ENCODE measurements around the gene PALLD.
A peak's percentile ranks its signal among the peaks of the same experiment; 100 is the strongest.

The PALLD gene

GRCh38 chr4:168793542-168793941, 296.7 kb downstream of the PALLD start:
- no peaks in the 10 kb centered on the region for H3K36me3 ChIP-seq (ENCODE audit: control insufficient read depth in 2 of 2, insufficient read depth in 1 of 2, low read length in 2 of 2)
- H3K27ac ChIP-seq (ENCODE audit: extremely low read depth, low read depth, low read length) = no peak overlapping the region
- H3K9me3 ChIP-seq (ENCODE audit: control insufficient read depth, insufficient read depth, low read depth, low read length) = no peaks in the 10 kb centered on the region
- TF ChIP-seq PRDM1 (tag by site-specific recombination; IDR thresholded peaks at IDR 0.05) (no peak), ZNF2 (tag by site-specific recombination; IDR thresholded peaks at IDR 0.05) (no peak), ZNF214 (tag by site-specific recombination; IDR thresholded peaks at IDR 0.05; ENCODE audit: borderline replicate concordance) (no peak), ZNF658 (tag by site-specific recombination; IDR thresholded peaks at IDR 0.05) (no peak), ZNF555 (tag by site-specific recombination; conservative IDR thresholded peaks at IDR 0.05) (no peak), ZNF585B (tag by site-specific recombination; IDR thresholded peaks at IDR 0.05) (no peak), SCRT2 (tag by site-specific recombination; IDR thresholded peaks at IDR 0.05) (no peak), ZNF184 (tag by site-specific recombination; IDR thresholded peaks at IDR 0.05) (no peak), HIC1 (tag by site-specific recombination; IDR thresholded peaks at IDR 0.05) (no peak), ZNF548 (tag by site-specific recombination; IDR thresholded peaks at IDR 0.05) (no peak), ZNF169 (tag by site-specific recombination; IDR thresholded peaks at IDR 0.05) (no peak), ZEB2 (tag by site-specific recombination; IDR thresholded peaks at IDR 0.05) (no peak)
- ChIA-PET CTCF (no interaction called here), POLR2A (no interaction called here)
- no peaks in the 10 kb centered on the region; the same call in 1 of the 2 replicates for H3K4me1 ChIP-seq (ENCODE audit: control insufficient read depth, insufficient read depth, low read length)
- no peak overlapping the region for H3K4me3 ChIP-seq (ENCODE audit: low read depth, low read length)

GRCh38 chr4:168794092-168794707, 297.3 kb downstream of the PALLD start:
- no peak overlapping the region for H3K4me3 ChIP-seq (ENCODE audit: low read depth, low read length)
- no peaks in the 10 kb centered on the region for H3K9me3 ChIP-seq (ENCODE audit: control insufficient read depth, insufficient read depth, low read depth, low read length)
- ChIA-PET CTCF (no interaction called here), POLR2A (no interaction called here)
- H3K27ac ChIP-seq (ENCODE audit: extremely low read depth, low read depth, low read length) = no peak overlapping the region
- H3K36me3 ChIP-seq (ENCODE audit: control insufficient read depth in 2 of 2, insufficient read depth in 1 of 2, low read length in 2 of 2) = no peaks in the 10 kb centered on the region
- TF ChIP-seq ZSCAN4 (tag by site-specific recombination; IDR thresholded peaks at IDR 0.05) (peak; percentile 58; the same call in 1 of the 2 replicates), ZBTB21 (tag by site-specific recombination; IDR thresholded peaks at IDR 0.05) (no peak), ZNF423 (tag by site-specific recombination; IDR thresholded peaks at IDR 0.05) (no peak), YY1 (tag by site-specific recombination; IDR thresholded peaks at IDR 0.05) (no peak)
- H3K4me1 ChIP-seq (ENCODE audit: control insufficient read depth, insufficient read depth, low read length) = no peaks in the 10 kb centered on the region; the same call in 1 of the 2 replicates

GRCh38 chr4:168794881-168795280, 298.0 kb downstream of the PALLD start:
- no peak for TF ChIP-seq ZFHX2 (tag by site-specific recombination; conservative IDR thresholded peaks at IDR 0.05)
- no peak for TF ChIP-seq ZBTB44 (tag by site-specific recombination; IDR thresholded peaks at IDR 0.05)
- TF ChIP-seq ZNF596 (tag by site-specific recombination; IDR thresholded peaks at IDR 0.05) = no peak
- no peak for TF ChIP-seq HOXA7 (CRISPR knock-in tag; IDR thresholded peaks at IDR 0.05; ENCODE audit: borderline replicate concordance)
- no peak for TF ChIP-seq ZSCAN16 (tag by site-specific recombination; IDR thresholded peaks at IDR 0.05)
- no peak for TF ChIP-seq ZNF513 (tag by site-specific recombination; IDR thresholded peaks at IDR 0.05)
- no peak overlapping the region for H3K27ac ChIP-seq (ENCODE audit: extremely low read depth, low read depth, low read length)
- no peaks in the 10 kb centered on the region for H3K36me3 ChIP-seq (ENCODE audit: control insufficient read depth in 2 of 2, insufficient read depth in 1 of 2, low read length in 2 of 2)
- no peaks in the 10 kb centered on the region for H3K9me3 ChIP-seq (ENCODE audit: control insufficient read depth, insufficient read depth, low read depth, low read length)
- POLR2A ChIA-PET = no interaction called here
- CTCF ChIA-PET = no interaction called here
- no peaks in the 10 kb centered on the region; the same call in 1 of the 2 replicates for H3K4me1 ChIP-seq (ENCODE audit: control insufficient read depth, insufficient read depth, low read length)
- H3K4me3 ChIP-seq (ENCODE audit: low read depth, low read length) = no peak overlapping the region

Data from HEK293 (cell line).